T-helper 1 cell treated with Interleukin-12 subunit alpha and Interleukin-12 subunit beta and Interleukin-4 antibody, amounts not matched to agents 30 ng/mL and 1 ng/mL, for 36 hours (primary cell): ENCODE measurements around the gene TCERG1L. TPM values are rescaled to one million over a fixed set of nuclear protein-coding genes. Genes with fewer than 3 reads are reported as not detected.
"Not testable (repeated sequence)": the region's sequence is repeated elsewhere in the genome, so short reads cannot be mapped to it uniquely, and the experiment has no call there.

Experiments used
- intact Hi-C: fragments of 100-400 bp; cut with micrococcal nuclease; formaldehyde crosslinking; loops from one replicate; pipeline ENCODE4 v1.15.1; 2024
- total RNA-seq: library from RNA; stranded (reverse); gene quantifications from 2 replicates; pipeline ENCODE4 v1.2.3, GENCODE V29; 2022

TCERG1L gene
- total RNA-seq, 1 donor from 2014 or later = not detected

GRCh38 chr10:131187926-131188325 lies 123.6 kb downstream of the TCERG1L start:
- intact Hi-C loops = no loop called here

GRCh38 chr10:131187274-131187673 lies 124.2 kb downstream of the TCERG1L start:
- intact Hi-C loops = no loop called here

GRCh38 chr10:131186547-131187253 lies 124.8 kb downstream of the TCERG1L start:
- intact Hi-C loops = no loop called here

GRCh38 chr10:131184503-131184902 lies 127.0 kb downstream of the TCERG1L start:
- intact Hi-C loops = no loop called here

GRCh38 chr10:131183546-131184045 lies 127.9 kb downstream of the TCERG1L start:
- intact Hi-C loops = no loop called here

GRCh38 chr10:131181456-131181855 lies 130.1 kb downstream of the TCERG1L start:
- intact Hi-C loops = no loop called here

- intact Hi-C loops = no loop called here
Observed at GRCh38 chr10:131180740-131181415, 130.6 kb downstream of the TCERG1L start.

- intact Hi-C loops = no loop called here
Observed at GRCh38 chr10:131180086-131180485, 131.4 kb downstream of the TCERG1L start.

- intact Hi-C loops = no loop called here
Observed at GRCh38 chr10:131179361-131179760, 132.2 kb downstream of the TCERG1L start.

GRCh38 chr10:131178521-131179331 lies 132.8 kb downstream of the TCERG1L start:
- intact Hi-C loops = no loop called here

GRCh38 chr10:131177431-131178327 lies 133.8 kb downstream of the TCERG1L start:
- intact Hi-C loops = no loop called here

GRCh38 chr10:131176907-131177306 lies 134.6 kb downstream of the TCERG1L start:
- intact Hi-C loops = no loop called here

GRCh38 chr10:131176324-131176723 lies 135.2 kb downstream of the TCERG1L start:
- intact Hi-C loops = not testable (repeated sequence)

- intact Hi-C loops = no loop called here
Observed at GRCh38 chr10:131175891-131176290, 135.6 kb downstream of the TCERG1L start.

GRCh38 chr10:131174651-131175540 lies 136.6 kb downstream of the TCERG1L start:
- intact Hi-C loops = no loop called here

GRCh38 chr10:131174211-131174565 lies 137.3 kb downstream of the TCERG1L start:
- intact Hi-C loops = no loop called here

- intact Hi-C loops = no loop called here
Observed at GRCh38 chr10:131173484-131174210, 137.9 kb downstream of the TCERG1L start.

GRCh38 chr10:131172433-131172832 lies 139.1 kb downstream of the TCERG1L start:
- intact Hi-C loops = no loop called here

- intact Hi-C loops = no loop called here
Observed at GRCh38 chr10:131169146-131169545, 142.4 kb downstream of the TCERG1L start.
